ENCODE data around the gene NMRK2. TPM values are rescaled to one million over a fixed set of nuclear protein-coding genes. Genes with fewer than 3 reads are reported as not detected.
A peak's percentile ranks its signal among the peaks of the same experiment; 100 is the strongest.
"Not testable (repeated sequence)": the region's sequence is repeated elsewhere in the genome, so short reads cannot be mapped to it uniquely, and the experiment has no call there.

NMRK2 gene
- total RNA-seq, 4 donors from 2014 or later: 46.3 to 168 (median 106) TPM

- H3K4me3 ChIP-seq: no peak overlapping the region
- peaks cover 0 to 83% of the 10 kb centered on the region in 2 donors for H3K36me3 ChIP-seq
- H3K27ac ChIP-seq: peak overlapping the region; percentile 28 to 99 (median 70)
- in situ Hi-C loops (cut with MboI; ENCODE audit: low sequenced_read_pairs in 4 of 4) (no loop called here), intact Hi-C loops (cut with DNase I; ENCODE audit: low total_unique reads) (no loop called here)
- ATAC-seq (no peak), DNase-seq (no peak)
- H3K4me1 ChIP-seq: peaks cover 21 to 29% of the 10 kb centered on the region in 2 donors
- no peaks in the 10 kb centered on the region for H3K27me3 ChIP-seq
- no peaks in the 10 kb centered on the region for H3K9me3 ChIP-seq
- TF ChIP-seq POLR2A (IDR thresholded peaks at IDR 0.05): no peak
- no peak for TF ChIP-seq CTCF (IDR thresholded peaks at IDR 0.05 in 4 of 5, conservative IDR thresholded peaks at IDR 0.05 in 1 of 5)
These were observed 30.8 kb downstream of the NMRK2 start for GRCh38 chr19:3963458-3964255.

GRCh38 chr19:3964256-3965194 lies 31.7 kb downstream of the NMRK2 start:
- in situ Hi-C loops (cut with MboI; ENCODE audit: low sequenced_read_pairs in 4 of 4) (no loop called here), intact Hi-C loops (cut with DNase I; ENCODE audit: low total_unique reads) (no loop called here)
- no peak for TF ChIP-seq CTCF (IDR thresholded peaks at IDR 0.05 in 4 of 5, conservative IDR thresholded peaks at IDR 0.05 in 1 of 5)
- no peak for TF ChIP-seq POLR2A (IDR thresholded peaks at IDR 0.05)

GRCh38 chr19:3966051-3967017 lies 33.5 kb downstream of the NMRK2 start:
- intact Hi-C loops (cut with DNase I; ENCODE audit: low total_unique reads) (no loop called here), in situ Hi-C loops (cut with MboI; ENCODE audit: low sequenced_read_pairs in 4 of 4) (no loop called here)
- DNase-seq (no peak), ATAC-seq (no peak)
- peak overlapping the region; percentile 97 to 100 (median 98) for H3K27ac ChIP-seq
- no peak for TF ChIP-seq CTCF (IDR thresholded peaks at IDR 0.05 in 4 of 5, conservative IDR thresholded peaks at IDR 0.05 in 1 of 5)
- no peak for TF ChIP-seq POLR2A (IDR thresholded peaks at IDR 0.05)
- H3K4me3 ChIP-seq: no peak overlapping the region
- peaks cover 0 to 56% of the 10 kb centered on the region in 2 donors for H3K36me3 ChIP-seq
- H3K27me3 ChIP-seq: no peaks in the 10 kb centered on the region
- no peaks in the 10 kb centered on the region for H3K9me3 ChIP-seq
- peaks cover 41 to 42% of the 10 kb centered on the region in 2 donors for H3K4me1 ChIP-seq

More at GRCh38 chr19:3964256-3965194, 31.7 kb downstream of the NMRK2 start:
- Histone ChIP-seq H3K9me3 (no peaks in the 10 kb centered on the region), H3K27ac (peak overlapping the region; percentile 42 to 100 (median 98)), H3K27me3 (no peaks in the 10 kb centered on the region), H3K4me3 (no peak overlapping the region), H3K4me1 (peaks cover 29 to 37% of the 10 kb centered on the region in 2 donors), H3K36me3 (peaks cover 0 to 74% of the 10 kb centered on the region in 2 donors)
- DNase-seq (no peak), ATAC-seq (no peak)

GRCh38 chr19:3967983-3968382 lies 35.1 kb downstream of the NMRK2 start:
- Histone ChIP-seq H3K27ac (peak overlapping the region; percentile 97 to 100 (median 98)), H3K4me3 (peak overlapping the region in 1 of 4 donors; percentile 4), H3K4me1 (peaks cover 42% of the 10 kb centered on the region in 2 donors), H3K36me3 (peaks cover 0 to 42% of the 10 kb centered on the region in 2 donors)
- H3K27me3 ChIP-seq; DNase-seq; ATAC-seq; in situ Hi-C loops (cut with MboI; ENCODE audit: low sequenced_read_pairs in 4 of 4); H3K9me3 ChIP-seq: not testable (repeated sequence)
- intact Hi-C loops (cut with DNase I; ENCODE audit: low total_unique reads): loop anchor here (2.0 kb wide), 1 partner anchor 13 kb away; no protein-coding TSS in a partner anchor

Data from gastrocnemius medialis (tissue), 4 donors.